Activated naive CD4-positive, alpha-beta T cell treated with Interleukin-2 at 50 U/mL for 16 hours (primary cell): Measurements from ENCODE around the gene MGA.
A peak's percentile ranks its signal among the peaks of the same experiment; 100 is the strongest.

Experiments
- DNase-seq: peaks from one replicate; pipeline ENCODE4 v3.0.0-alpha.2; 2020

Gene MGA

GRCh38 chr15:41660235-41661077 lies at the start of gene MGA:
Gene MGA (plus strand): TSS chr15:41660405.
- peak; percentile 89 for DNase-seq

GRCh38 chr15:41620536-41621199 lies 39.5 kb upstream of the MGA start:
- DNase-seq: no peak

- peak; percentile 82 for DNase-seq
These were observed 38.7 kb upstream of the MGA start for GRCh38 chr15:41621200-41622193.

- DNase-seq: no peak
These were observed 37.3 kb upstream of the MGA start for GRCh38 chr15:41622901-41623300.

GRCh38 chr15:41627203-41627602 lies 33.0 kb upstream of the MGA start:
- no peak for DNase-seq

- DNase-seq: no peak
These were observed 30.7 kb upstream of the MGA start for GRCh38 chr15:41629463-41629862.

- DNase-seq: no peak
These were observed 30.3 kb upstream of the MGA start for GRCh38 chr15:41629883-41630282.

- DNase-seq: no peak
These were observed 29.5 kb upstream of the MGA start for GRCh38 chr15:41630616-41631217.

- DNase-seq: no peak
These were observed 28.2 kb upstream of the MGA start for GRCh38 chr15:41631880-41632470.

- no peak for DNase-seq
These were observed 26.6 kb upstream of the MGA start for GRCh38 chr15:41633609-41634008.

- DNase-seq: no peak
These were observed 26.1 kb upstream of the MGA start for GRCh38 chr15:41634072-41634626.

- DNase-seq: no peak
These were observed 23.1 kb upstream of the MGA start for GRCh38 chr15:41637086-41637485.

GRCh38 chr15:41640985-41641384 lies 19.2 kb upstream of the MGA start:
- no peak for DNase-seq

GRCh38 chr15:41647262-41647661 lies 12.9 kb upstream of the MGA start:
- DNase-seq: no peak

- DNase-seq: no peak
These were observed 12.1 kb upstream of the MGA start for GRCh38 chr15:41648097-41648496.

GRCh38 chr15:41648770-41649169 lies 11.4 kb upstream of the MGA start:
- no peak for DNase-seq

GRCh38 chr15:41650806-41651205 lies 9.4 kb upstream of the MGA start:
- no peak for DNase-seq

GRCh38 chr15:41651373-41651772 lies 8.8 kb upstream of the MGA start:
- DNase-seq: no peak

- no peak for DNase-seq
These were observed 6.4 kb upstream of the MGA start for GRCh38 chr15:41653760-41654159.

GRCh38 chr15:41655716-41656115 lies 4.5 kb upstream of the MGA start:
- DNase-seq: no peak

GRCh38 chr15:41656188-41656587 lies 4.0 kb upstream of the MGA start:
- no peak for DNase-seq

- no peak for DNase-seq
These were observed 1.5 kb upstream of the MGA start for GRCh38 chr15:41658689-41659088.
